IPS-15b (cell line): Measurements from ENCODE around the gene MDC1.
"Not testable (repeated sequence)": the region's sequence is repeated elsewhere in the genome, so short reads cannot be mapped to it uniquely, and the experiment has no call there.

Experiments
- H3K27me3 ChIP-seq: one replicate; pipeline ENCODE4 v1.6.1; 2013; ENCODE audit warnings: low read length; ENCODE audit not compliant: control insufficient read depth, insufficient read depth
- H3K36me3 ChIP-seq: one replicate; pipeline ENCODE4 v1.6.1; 2013; ENCODE audit warnings: low read length; ENCODE audit not compliant: control insufficient read depth, insufficient read depth
- H3K4me1 ChIP-seq: one replicate; pipeline ENCODE4 v1.6.1; 2013; ENCODE audit warnings: mild to moderate bottlenecking, low read length; ENCODE audit not compliant: control insufficient read depth, insufficient read depth
- H3K4me3 ChIP-seq: one replicate; pipeline ENCODE4 v1.5.1; 2013; ENCODE audit warnings: low read depth, low read length
- H3K9ac ChIP-seq: one replicate; pipeline ENCODE4 v1.6.1; 2013; ENCODE audit warnings: low read depth, mild to moderate bottlenecking, low read length
- H3K9me3 ChIP-seq: one replicate; pipeline ENCODE4 v1.6.1; 2013; ENCODE audit warnings: mild to moderate bottlenecking, low read length; ENCODE audit not compliant: control insufficient read depth, insufficient read depth

The MDC1 gene

DNA sequence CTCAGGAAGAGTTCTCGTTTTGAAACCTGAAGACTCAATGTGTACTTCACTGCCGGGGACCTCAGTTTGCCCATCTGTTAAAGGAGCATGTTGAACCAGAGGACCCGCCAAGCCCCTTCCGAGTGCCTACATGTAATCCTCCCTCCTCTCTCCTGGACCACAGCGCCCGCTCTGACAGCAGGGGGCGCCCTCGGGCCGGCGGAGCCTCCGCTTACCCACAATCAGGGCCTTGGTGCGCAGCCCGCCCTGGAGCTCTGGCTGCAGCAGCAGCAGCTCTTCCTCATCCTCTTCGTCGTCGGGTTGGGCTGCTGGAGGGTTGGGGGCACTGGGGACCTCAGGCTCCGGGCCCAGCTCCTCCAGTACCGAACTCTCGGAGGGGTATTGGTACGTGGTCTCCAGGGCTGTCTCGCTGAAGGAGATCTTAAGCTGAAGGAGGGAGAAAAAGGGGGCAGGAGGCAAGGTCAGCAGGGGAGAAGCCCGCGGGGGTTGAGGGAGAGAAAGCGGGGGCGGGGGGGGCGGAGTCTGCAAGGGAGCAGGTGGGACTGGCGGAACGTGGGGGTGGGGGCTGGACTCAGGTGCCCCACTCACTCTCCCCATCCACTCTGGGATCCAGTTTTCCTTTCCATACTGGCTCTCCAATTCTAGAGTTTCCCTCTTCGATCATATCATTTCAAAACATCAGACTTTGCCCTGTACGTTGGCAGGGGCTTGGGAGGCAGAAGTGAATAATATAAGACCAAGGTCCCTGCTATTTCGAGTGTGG is 37.9 kb downstream of the MDC1 start:
- Histone ChIP-seq H3K9me3 (no peaks in the 10 kb centered on the region), H3K9ac (no peak overlapping the region), H3K4me1 (peaks cover 26% of the 10 kb centered on the region), H3K4me3 (peak overlapping the region; percentile 27), H3K36me3 (peaks cover 11% of the 10 kb centered on the region), H3K27me3 (no peaks in the 10 kb centered on the region)

DNA sequence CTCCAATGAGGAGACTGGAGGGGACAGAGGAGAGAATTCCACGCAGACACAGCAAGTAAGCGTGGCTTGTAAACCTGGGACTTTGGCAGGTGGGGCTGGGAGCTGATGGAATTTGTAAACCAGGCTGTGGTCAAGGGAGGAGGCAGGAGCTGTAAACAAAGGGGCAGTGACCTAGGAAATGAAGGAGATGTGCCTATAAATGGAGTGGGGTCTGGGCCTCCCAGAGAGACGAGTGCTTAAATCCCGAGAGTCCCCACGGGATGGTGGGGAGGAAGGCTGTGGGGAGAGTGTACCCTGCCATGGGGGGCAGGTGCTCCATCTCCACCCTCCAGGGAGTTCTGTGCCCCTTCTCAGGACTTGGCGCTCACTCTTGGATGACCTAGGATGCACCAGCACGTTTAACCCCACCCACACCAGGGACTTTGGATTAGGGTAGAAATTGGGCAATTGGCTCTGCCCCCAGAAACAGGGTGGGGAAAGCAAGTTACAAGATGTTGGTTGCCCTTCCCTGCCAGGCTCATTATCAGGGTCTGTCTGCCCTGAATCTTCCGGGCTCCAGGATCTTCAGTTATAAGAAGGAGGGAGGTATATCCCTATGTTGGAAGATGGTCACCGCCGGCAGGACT is 40.3 kb downstream of the MDC1 start:
- Histone ChIP-seq H3K9ac (no peak overlapping the region), H3K9me3 (no peaks in the 10 kb centered on the region), H3K4me1 (peaks cover 9% of the 10 kb centered on the region), H3K4me3 (no peak overlapping the region), H3K36me3 (peaks cover 11% of the 10 kb centered on the region), H3K27me3 (no peaks in the 10 kb centered on the region)

DNA sequence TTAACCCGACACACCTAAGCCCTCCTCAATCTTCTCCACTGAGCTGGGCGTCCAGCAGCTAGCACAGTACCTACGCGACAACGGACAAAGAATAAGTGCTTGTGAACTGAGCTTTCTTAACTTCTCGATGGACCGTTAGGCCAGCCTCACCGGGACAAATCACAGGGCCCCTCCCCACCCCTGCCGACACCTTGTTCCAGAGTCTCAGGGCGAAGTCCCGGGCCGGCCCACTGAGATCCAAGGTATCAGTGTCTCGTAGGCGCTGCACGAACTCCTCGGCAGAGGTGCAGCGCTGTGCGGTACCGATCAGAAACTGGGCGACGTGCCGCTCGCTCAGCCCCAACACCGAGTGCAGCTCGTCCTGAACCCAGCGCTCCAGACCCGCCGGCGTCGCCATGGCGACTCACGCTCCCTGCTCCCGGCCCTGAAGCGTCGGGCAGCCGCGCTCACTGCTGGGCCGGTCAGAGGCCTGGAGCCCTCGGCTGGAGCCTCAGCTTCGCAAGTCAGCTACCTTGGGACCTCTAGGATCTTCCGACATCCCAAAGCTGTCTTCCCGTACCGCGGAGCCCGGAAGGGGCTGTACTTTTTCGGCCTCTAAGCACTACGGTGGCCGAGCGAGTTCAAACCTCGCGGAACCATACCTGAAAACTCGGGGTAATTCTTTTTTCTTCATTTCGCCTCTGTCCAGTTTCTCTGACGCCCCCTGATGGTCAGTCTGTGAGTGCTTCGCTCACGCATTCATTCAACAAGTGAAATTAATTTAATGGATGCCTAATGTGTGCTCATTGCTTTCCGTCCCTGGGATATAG is 44.4 kb downstream of the MDC1 start, which contains the start of gene DHX16:
Gene DHX16 (minus strand): TSS at position 562 of the 809 bp plus-strand sequence. CDS start 165 bp downstream, at position 397.
- no peaks in the 10 kb centered on the region for H3K27me3 ChIP-seq
- peak within 1 kb of the TSS; percentile 95 for H3K4me3 ChIP-seq
- no peaks in the 10 kb centered on the region for H3K4me1 ChIP-seq
- H3K36me3 ChIP-seq: peaks cover 15% of the 10 kb centered on the region
- peak within 1 kb of the TSS; percentile 66 for H3K9ac ChIP-seq
- no peaks in the 10 kb centered on the region for H3K9me3 ChIP-seq

DNA sequence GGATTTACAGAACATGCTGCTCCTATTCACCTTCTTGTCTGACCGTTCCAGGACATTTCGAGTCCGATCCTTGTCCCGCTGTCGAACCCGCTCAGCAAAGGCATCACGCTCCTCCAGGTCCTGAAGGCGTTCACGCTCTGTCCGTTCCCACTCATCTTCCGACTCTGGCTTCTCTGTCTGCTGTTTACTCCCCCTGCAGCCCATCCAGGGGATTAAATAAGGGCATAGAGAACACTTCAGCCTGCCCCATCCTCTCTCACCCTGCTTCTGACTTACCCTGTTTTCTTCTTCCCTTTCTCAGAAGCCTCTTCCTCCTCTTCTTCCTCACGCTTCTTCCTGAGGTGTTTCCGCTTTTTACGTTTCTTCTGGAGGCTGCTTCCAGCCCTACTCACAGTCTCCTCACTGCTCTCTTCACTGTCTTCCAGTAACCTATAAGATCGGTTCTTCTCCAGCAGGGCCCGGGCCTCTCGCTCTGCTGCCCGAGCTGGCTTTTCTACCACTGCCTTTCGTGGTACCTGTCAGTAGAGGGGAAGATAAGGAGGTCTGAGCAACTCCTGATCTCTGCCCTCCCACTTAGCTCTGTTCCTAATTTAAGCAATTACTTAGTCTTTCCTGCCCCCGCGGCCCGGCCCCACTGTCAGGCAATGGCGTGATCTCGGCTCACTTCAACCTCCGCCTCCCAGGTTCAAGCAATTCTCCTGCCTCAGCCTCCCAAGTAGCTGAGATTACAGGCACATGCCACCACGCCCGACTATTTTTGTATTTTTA is 46.1 kb downstream of the MDC1 start:
- H3K9ac ChIP-seq: no peak overlapping the region
- peaks cover 8% of the 10 kb centered on the region for H3K36me3 ChIP-seq
- H3K9me3 ChIP-seq: no peaks in the 10 kb centered on the region
- no peaks in the 10 kb centered on the region for H3K27me3 ChIP-seq
- no peaks in the 10 kb centered on the region for H3K4me1 ChIP-seq
- H3K4me3 ChIP-seq: no peak overlapping the region

DNA sequence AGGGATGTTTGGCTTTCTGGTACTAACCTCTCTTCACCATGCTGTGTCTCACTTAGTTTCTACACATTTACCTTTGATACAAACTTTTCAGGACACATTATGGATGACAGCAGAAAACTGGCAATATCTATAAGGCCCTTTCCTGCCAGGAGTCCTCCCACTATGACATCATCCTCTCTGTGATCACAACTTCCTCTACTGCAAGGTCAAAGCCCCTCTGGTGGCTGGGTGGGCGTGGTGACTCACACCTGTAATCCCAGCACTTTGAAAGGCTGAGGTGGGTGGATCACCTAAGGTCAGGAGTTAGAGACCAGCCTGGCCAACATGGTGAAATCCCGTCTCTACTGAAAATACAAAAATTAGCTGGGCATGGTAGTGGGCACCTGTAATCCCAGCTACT is 50.8 kb downstream of the MDC1 start:
- H3K4me3 ChIP-seq, H3K9ac ChIP-seq, H3K9me3 ChIP-seq, H3K4me1 ChIP-seq, H3K27me3 ChIP-seq: not testable (repeated sequence)
- peaks cover 32% of the 10 kb centered on the region for H3K36me3 ChIP-seq

DNA sequence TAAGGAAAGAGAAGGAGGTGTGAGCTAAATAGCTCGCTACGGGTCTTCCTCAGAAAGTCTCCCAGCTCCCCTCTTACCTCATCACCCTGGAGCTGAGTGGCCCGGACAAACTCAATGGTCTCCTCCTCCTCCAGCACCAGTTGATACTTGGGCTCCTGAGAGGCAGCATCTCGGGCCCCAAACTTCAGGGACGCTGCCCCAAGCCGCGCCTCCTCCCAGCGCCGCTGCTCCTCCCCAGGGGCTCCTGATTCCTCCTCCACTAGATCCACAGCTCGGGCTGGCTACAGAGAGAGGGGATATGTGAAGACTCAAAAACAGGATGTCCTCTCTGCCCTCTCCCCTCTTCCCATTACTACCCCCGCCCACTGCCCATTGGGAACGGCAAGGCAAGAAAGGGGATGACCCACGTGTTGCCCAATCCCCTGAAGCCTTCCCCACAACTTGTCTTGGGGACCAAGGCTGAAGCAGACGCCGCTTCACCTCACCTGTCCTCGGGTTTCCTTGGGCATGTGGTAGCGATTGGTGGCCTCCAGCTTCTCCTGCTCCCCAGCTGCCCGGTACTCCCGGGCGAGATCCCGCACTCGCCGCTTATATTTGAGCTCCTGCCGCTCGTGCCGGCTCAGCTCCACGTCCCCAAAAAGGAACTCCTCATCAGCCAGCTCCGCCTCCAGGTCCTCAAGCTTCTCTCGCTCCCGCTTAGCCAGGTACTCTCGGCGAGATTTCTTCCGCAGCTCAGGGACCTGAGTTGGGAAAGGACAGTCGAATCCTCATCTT is 51.9 kb downstream of the MDC1 start:
- H3K36me3 ChIP-seq: peaks cover 28% of the 10 kb centered on the region
- H3K4me3 ChIP-seq: no peak overlapping the region
- H3K4me1 ChIP-seq: no peaks in the 10 kb centered on the region
- no peak overlapping the region for H3K9ac ChIP-seq
- H3K9me3 ChIP-seq: no peaks in the 10 kb centered on the region
- H3K27me3 ChIP-seq: no peaks in the 10 kb centered on the region

DNA sequence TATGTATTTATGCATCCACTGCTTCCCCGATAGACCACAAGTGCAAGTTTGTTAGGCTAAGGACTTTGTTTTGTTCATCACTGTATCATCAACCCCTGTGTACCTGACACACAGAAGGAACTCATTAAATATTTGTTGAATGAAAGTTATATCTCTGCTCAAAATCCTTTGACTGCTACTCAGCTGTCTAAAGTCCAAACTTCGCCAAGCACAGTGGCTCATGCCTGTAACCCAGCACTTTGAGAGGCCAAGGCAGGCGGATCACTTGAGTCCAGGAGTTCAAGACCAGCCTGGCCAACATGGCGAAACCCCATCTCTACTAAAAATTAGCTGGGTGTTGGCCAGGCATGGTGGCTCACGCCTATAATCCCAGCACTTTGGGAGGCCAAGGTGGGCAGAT is 59.2 kb downstream of the MDC1 start:
- H3K9ac ChIP-seq, H3K27me3 ChIP-seq, H3K4me1 ChIP-seq, H3K9me3 ChIP-seq, H3K4me3 ChIP-seq: not testable (repeated sequence)
- peaks cover 51% of the 10 kb centered on the region for H3K36me3 ChIP-seq

DNA sequence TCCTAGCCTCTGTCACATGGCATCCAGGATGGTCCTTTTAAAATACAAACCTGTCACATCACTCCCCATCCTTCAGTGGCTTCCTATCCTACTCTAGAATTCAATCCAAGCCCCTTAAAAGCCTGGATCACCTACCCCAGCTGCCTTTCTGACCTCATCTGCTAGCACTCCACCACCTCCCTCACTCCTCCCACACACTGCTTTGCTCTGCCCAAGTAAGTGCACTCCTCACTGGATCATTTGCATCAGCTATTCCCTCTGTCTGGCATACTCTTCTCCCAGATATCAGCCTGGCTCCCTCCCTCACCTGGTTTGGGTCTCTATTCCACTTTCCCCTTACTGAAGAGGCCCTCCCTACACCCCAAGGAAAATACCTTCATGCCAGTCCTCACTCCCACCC is 59.6 kb downstream of the MDC1 start:
- Histone ChIP-seq H3K4me3 (no peak overlapping the region), H3K36me3 (peaks cover 51% of the 10 kb centered on the region), H3K9me3 (no peaks in the 10 kb centered on the region), H3K27me3 (no peaks in the 10 kb centered on the region), H3K9ac (no peak overlapping the region), H3K4me1 (no peaks in the 10 kb centered on the region)

DNA sequence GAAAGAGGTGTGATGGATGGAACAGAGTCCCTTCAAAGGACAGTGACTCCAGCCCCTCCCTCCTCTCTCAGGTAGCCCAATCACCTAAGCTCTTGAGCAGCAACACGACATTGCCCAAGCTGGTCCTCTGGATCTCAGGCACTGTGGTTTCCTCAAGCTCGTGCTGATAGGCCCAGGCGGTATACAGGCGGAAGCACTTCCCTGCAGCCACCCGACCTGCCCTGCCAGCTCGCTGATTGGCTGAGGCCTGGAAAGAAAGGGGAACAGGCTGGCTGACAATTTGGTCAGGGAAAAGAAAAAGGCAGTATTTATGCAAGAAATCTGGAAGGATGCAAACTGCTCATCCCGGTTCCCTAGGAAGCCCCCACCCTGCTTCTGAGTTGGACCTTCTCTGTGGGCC is 60.6 kb downstream of the MDC1 start:
- no peaks in the 10 kb centered on the region for H3K9me3 ChIP-seq
- H3K4me3 ChIP-seq: no peak overlapping the region
- no peaks in the 10 kb centered on the region for H3K27me3 ChIP-seq
- no peaks in the 10 kb centered on the region for H3K4me1 ChIP-seq
- H3K9ac ChIP-seq: no peak overlapping the region
- H3K36me3 ChIP-seq: peaks cover 52% of the 10 kb centered on the region

DNA sequence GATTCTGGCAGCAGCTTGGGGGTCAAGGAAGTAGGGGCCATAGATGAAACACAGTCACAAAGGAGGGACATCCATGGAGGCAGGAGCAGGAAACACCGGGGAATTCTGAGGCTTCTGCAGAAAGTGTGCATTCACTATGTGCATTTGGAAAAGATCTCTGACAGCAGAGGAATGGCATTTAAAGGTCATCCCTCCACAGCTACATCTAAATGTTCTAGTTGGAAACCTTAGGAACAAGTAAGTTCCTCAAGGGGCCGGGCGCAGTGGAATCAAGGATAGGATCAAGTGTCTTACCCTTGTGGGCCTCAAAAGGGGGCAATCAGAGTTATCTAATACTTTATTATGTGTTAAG is 61.4 kb downstream of the MDC1 start:
- Histone ChIP-seq H3K4me1 (no peaks in the 10 kb centered on the region), H3K4me3 (no peak overlapping the region), H3K9me3 (no peaks in the 10 kb centered on the region), H3K36me3 (peaks cover 52% of the 10 kb centered on the region), H3K9ac (no peak overlapping the region), H3K27me3 (no peaks in the 10 kb centered on the region)
